ENCODE data around the gene PSMB11. TPM values are rescaled to one million over a fixed set of nuclear protein-coding genes. Genes with fewer than 3 reads are reported as not detected.

PSMB11 gene
- total and polyA plus RNA-seq, 8 donors = 0.05 TPM; not detected in 7

DNA sequence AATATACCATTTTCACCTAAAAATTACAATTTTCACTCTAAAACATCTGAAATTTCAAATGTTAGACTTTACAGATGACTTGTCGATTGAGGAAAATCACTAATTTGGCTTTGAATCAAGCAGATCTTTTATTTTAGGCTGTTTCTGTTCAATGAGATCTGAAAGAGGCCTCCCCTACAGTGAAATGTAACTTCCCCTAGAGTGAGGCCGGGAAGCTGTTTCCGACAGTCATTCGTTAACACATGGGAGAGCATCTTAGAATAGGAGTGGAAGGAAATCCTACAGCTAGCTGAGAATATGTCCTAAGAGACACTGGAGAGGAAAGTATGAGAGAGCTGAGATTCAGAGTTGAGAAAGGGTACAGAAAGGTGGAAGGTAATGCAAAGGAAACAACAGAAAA lies 26.4 kb upstream of the PSMB11 start:
- H3K36me3 ChIP-seq = no peaks in the 10 kb centered on the region
- DNase-seq (no peak), ATAC-seq (no peak), FAIRE-seq (no peak)
- no peaks in the 10 kb centered on the region for H3K27me3 ChIP-seq
- WGBS, 2 donors = 86 to 87% methylated on average over 4 of the region's 4 CpGs
- intact Hi-C loops (cut with DNase I) = no loop called here
- no peak overlapping the region for H3K27ac ChIP-seq
- no peaks in the 10 kb centered on the region for H3K9me3 ChIP-seq
- no peak overlapping the region for H3K4me3 ChIP-seq
- H3K4me1 ChIP-seq = no peaks in the 10 kb centered on the region
- TF ChIP-seq, protein P1, sequence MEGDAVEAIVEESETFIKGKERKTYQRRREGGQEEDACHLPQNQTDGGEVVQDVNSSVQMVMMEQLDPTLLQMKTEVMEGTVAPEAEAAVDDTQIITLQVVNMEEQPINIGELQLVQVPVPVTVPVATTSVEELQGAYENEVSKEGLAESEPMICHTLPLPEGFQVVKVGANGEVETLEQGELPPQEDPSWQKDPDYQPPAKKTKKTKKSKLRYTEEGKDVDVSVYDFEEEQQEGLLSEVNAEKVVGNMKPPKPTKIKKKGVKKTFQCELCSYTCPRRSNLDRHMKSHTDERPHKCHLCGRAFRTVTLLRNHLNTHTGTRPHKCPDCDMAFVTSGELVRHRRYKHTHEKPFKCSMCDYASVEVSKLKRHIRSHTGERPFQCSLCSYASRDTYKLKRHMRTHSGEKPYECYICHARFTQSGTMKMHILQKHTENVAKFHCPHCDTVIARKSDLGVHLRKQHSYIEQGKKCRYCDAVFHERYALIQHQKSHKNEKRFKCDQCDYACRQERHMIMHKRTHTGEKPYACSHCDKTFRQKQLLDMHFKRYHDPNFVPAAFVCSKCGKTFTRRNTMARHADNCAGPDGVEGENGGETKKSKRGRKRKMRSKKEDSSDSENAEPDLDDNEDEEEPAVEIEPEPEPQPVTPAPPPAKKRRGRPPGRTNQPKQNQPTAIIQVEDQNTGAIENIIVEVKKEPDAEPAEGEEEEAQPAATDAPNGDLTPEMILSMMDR (IDR thresholded peaks at IDR 0.05) = no peak

DNA sequence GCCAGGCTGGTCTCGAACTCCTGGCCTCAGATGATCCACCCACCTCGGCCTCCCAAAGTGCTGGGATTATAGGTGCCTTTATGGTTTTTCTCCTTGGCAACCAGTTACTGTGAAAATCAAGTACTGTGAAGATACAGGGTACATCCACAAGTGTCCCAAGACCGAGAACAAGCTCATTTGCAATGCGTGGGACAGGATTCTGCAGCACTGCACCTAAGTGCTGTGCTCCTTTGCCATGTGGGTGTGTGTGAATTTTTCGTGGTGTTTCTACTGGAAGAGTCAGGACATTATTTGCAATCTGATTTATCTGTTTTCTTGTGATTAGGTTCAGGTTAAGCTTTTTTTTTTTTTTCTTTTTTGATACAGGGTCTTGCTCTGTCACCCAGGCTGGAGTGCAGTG lies 24.9 kb upstream of the PSMB11 start:
- WGBS, 2 donors = 72 to 83% methylated on average over 5 of the region's 5 CpGs
- Histone ChIP-seq H3K27ac (no peak overlapping the region), H3K4me3 (no peak overlapping the region), H3K9me3 (no peaks in the 10 kb centered on the region), H3K36me3 (no peaks in the 10 kb centered on the region), H3K4me1 (no peaks in the 10 kb centered on the region), H3K27me3 (no peaks in the 10 kb centered on the region)
- ATAC-seq = no peak
- TF ChIP-seq, protein P1 (IDR thresholded peaks at IDR 0.05) = no peak
- no peak for DNase-seq
- intact Hi-C loops (cut with DNase I) = no loop called here
- no peak for FAIRE-seq

DNA sequence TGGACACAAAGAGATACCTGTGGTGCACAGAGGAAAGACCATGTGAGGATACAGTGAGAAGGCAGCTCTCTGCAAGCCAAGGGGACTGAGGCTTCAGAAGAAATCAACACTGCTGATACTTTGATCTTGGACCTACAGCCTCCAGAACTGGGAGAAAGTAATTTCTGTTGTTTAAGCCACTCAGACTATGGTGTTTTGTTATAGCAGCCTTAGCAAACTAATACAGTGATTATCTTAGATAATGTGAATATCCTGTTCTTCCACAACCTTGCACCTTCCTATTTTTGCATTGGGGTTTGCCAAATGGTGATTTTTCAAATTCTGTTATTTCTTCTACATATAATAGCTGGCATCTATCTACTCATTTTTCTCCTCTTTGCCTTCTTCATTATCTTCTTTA lies 23.9 kb upstream of the PSMB11 start:
- Histone ChIP-seq H3K4me1 (no peaks in the 10 kb centered on the region), H3K36me3 (no peaks in the 10 kb centered on the region), H3K27ac (no peak overlapping the region), H3K9me3 (no peaks in the 10 kb centered on the region), H3K4me3 (no peak overlapping the region), H3K27me3 (no peaks in the 10 kb centered on the region)
- TF ChIP-seq, protein P1 (IDR thresholded peaks at IDR 0.05) = no peak
- FAIRE-seq (no peak), ATAC-seq (no peak), DNase-seq (no peak)
- intact Hi-C loops (cut with DNase I) = no loop called here

DNA sequence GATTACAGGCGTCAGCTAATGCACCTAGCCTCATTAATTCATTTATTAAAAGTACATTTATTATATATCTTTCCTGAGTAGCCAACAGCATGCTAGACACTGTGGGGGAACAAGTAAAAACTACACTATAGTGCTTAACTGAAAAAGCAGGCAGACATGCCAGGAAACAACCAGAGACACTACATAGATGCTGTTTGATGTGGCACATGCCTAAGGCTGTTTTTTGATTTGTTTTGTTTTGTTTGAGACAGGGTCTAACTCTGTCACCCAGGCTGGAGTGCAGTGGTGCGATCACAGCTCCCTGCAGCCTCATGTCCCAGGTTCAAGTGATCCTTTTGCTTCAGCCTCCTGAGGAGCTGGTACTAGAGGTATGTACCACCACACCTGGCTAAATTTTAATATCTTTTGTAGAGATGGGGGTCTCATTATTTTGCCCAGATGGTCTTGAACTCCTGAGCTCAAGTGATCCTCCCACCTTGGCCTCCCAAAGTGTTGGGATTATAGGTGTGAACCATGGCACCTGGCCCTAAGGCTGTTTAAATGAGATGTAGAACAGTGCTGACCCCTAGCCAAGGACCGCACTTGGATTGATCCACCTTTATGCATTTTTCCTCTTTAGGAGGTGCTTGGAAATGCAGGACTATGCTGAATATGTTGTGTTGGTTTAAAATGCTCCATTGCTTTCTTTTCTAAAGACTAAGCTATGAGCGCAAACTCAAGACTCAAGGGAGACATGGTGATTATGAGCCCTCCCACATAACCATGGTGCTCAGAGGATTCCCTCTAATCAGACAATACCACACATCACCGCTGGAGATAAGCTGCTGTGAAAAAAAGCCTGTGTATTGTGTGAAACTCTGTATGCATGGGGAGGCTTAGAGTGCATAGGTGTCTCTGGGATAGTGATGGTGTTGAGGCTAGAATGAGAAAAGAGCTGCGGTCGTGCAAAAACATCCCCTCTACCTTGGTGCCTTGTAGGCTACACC lies 21.6 kb upstream of the PSMB11 start:
- DNase-seq (no peak), ATAC-seq (no peak), FAIRE-seq (no peak)
- Histone ChIP-seq H3K27me3 (no peaks in the 10 kb centered on the region), H3K4me1 (no peaks in the 10 kb centered on the region), H3K27ac (no peak overlapping the region), H3K4me3 (no peak overlapping the region), H3K36me3 (peaks cover 0 to 5% (median 3%) of the 10 kb centered on the region in 3 donors), H3K9me3 (no peaks in the 10 kb centered on the region)
- intact Hi-C loops (cut with DNase I) = no loop called here
- TF ChIP-seq, protein P1 (IDR thresholded peaks at IDR 0.05) = no peak
- WGBS, 2 donors = 84 to 90% methylated on average over 7 of the region's 7 CpGs

DNA sequence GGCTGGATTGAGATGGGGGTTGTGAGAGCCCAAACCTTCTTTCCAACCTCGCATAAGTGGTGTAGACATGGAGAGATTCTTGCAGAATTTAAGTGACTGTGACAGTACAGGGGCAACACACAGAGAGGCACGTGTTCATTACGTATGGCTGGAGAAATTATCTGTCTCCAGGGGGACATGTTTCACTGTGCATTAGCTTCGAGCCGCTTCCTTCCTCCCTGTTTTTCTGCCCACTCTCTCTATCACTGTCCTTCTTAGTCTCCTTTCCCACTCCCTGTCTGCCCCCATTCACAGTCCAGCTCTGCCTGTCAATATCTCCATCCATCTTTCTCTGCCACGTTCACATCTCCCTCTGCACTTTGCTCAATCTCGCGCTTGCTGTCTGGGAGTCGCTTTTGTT lies 20.6 kb upstream of the PSMB11 start:
- Histone ChIP-seq H3K4me1 (no peaks in the 10 kb centered on the region), H3K27ac (no peak overlapping the region), H3K9me3 (no peaks in the 10 kb centered on the region), H3K4me3 (no peak overlapping the region), H3K36me3 (peaks cover 0 to 15% (median 9%) of the 10 kb centered on the region in 3 donors), H3K27me3 (no peaks in the 10 kb centered on the region)
- DNase-seq (no peak), FAIRE-seq (no peak), ATAC-seq (no peak)
- 74 to 75% methylated on average over 9 of the region's 9 CpGs for WGBS, 2 donors
- intact Hi-C loops (cut with DNase I) = no loop called here
- TF ChIP-seq, protein P1 (IDR thresholded peaks at IDR 0.05) = no peak
